ENCODE measurements around the gene SCN7A. TPM values are rescaled to one million over a fixed set of nuclear protein-coding genes. Genes with fewer than 3 reads are reported as not detected.

SCN7A gene
- total RNA-seq, 2 donors from 2014 or later: 0.18 to 0.29 TPM

- Mint-ChIP-seq H3K36me3 (ENCODE audit: low read depth) (no peaks in the 10 kb centered on the region), H3K4me1 (peaks cover 13% of the 10 kb centered on the region), H3K4me3 (no peak overlapping the region), H3K27me3 (ENCODE audit: insufficient read depth) (no peaks in the 10 kb centered on the region), H3K27ac (no peak overlapping the region), H3K9me3 (peaks cover 8% of the 10 kb centered on the region)
- Histone ChIP-seq H3K27me3 (ENCODE audit: control insufficient read depth, insufficient read depth, low read length, poor library complexity, severe bottlenecking) (no peaks in the 10 kb centered on the region), H3K4me3 (ENCODE audit: low read length) (no peak overlapping the region), H3K9me3 (ENCODE audit: control insufficient read depth, low read length) (peaks cover 13% of the 10 kb centered on the region), H3K9ac (ENCODE audit: extremely low read depth, low read length, poor library complexity, severe bottlenecking) (no peak overlapping the region), H3K4me1 (ENCODE audit: control insufficient read depth, insufficient read depth, low read length) (peaks cover 12% of the 10 kb centered on the region), H3K27ac (ENCODE audit: low read depth, low read length) (no peak overlapping the region), H3K36me3 (ENCODE audit: control insufficient read depth, insufficient read depth, low read length) (no peaks in the 10 kb centered on the region)
- 47 to 69% methylated on average over 2 to 3 of the region's 3 CpGs for WGBS, 2 experiments (ENCODE audit: insufficient coverage in 1 of 2, insufficient read length in 1 of 2)
- DNase-seq: no peak
- TF ChIP-seq, protein P1, sequence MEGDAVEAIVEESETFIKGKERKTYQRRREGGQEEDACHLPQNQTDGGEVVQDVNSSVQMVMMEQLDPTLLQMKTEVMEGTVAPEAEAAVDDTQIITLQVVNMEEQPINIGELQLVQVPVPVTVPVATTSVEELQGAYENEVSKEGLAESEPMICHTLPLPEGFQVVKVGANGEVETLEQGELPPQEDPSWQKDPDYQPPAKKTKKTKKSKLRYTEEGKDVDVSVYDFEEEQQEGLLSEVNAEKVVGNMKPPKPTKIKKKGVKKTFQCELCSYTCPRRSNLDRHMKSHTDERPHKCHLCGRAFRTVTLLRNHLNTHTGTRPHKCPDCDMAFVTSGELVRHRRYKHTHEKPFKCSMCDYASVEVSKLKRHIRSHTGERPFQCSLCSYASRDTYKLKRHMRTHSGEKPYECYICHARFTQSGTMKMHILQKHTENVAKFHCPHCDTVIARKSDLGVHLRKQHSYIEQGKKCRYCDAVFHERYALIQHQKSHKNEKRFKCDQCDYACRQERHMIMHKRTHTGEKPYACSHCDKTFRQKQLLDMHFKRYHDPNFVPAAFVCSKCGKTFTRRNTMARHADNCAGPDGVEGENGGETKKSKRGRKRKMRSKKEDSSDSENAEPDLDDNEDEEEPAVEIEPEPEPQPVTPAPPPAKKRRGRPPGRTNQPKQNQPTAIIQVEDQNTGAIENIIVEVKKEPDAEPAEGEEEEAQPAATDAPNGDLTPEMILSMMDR (conservative IDR thresholded peaks at IDR 0.05): no peak
Measured at GRCh38 chr2:166436189-166436588, 57.9 kb downstream of the SCN7A start.

DNA sequence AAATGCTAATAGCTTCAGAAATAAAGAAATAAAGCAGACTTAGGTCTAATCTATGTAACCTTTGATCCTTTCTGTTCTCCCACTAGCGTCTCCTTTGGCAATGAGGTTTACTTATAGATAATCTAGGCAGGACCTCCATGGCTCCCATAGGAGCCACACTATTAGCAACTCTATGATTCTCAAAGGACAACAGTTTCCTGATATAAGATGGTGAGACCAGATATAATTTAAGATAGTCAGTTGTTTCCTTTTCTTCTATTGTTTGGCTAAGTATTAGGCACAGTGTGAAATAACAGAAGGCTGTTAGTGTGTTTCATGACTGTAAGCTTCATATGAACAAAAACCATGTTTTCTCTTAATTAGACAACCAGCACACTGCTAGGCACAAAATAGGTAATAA, 59.6 kb downstream of the SCN7A start:
- Mint-ChIP-seq H3K9me3 (peaks cover 8% of the 10 kb centered on the region), H3K4me1 (peaks cover 13% of the 10 kb centered on the region), H3K27me3 (ENCODE audit: insufficient read depth) (no peaks in the 10 kb centered on the region), H3K27ac (no peak overlapping the region), H3K4me3 (no peak overlapping the region), H3K36me3 (ENCODE audit: low read depth) (no peaks in the 10 kb centered on the region)
- Histone ChIP-seq H3K4me3 (ENCODE audit: low read length) (no peak overlapping the region), H3K27ac (ENCODE audit: low read depth, low read length) (no peak overlapping the region), H3K9me3 (ENCODE audit: control insufficient read depth, low read length) (peaks cover 13% of the 10 kb centered on the region), H3K36me3 (ENCODE audit: control insufficient read depth, insufficient read depth, low read length) (no peaks in the 10 kb centered on the region), H3K9ac (ENCODE audit: extremely low read depth, low read length, poor library complexity, severe bottlenecking) (no peak overlapping the region), H3K4me1 (ENCODE audit: control insufficient read depth, insufficient read depth, low read length) (peaks cover 12% of the 10 kb centered on the region), H3K27me3 (ENCODE audit: control insufficient read depth, insufficient read depth, low read length, poor library complexity, severe bottlenecking) (no peaks in the 10 kb centered on the region)
- TF ChIP-seq, protein P1 (conservative IDR thresholded peaks at IDR 0.05): no peak
- WGBS, 2 experiments (ENCODE audit: insufficient coverage in 1 of 2, insufficient read length in 1 of 2): 44% methylated on average over 1 of the region's 1 CpG; no CpG with 5 or more reads in 1 of the 2 experiments
- no peak for DNase-seq

GRCh38 chr2:166433457-166433856, 60.6 kb downstream of the SCN7A start:
- no peak overlapping the region for H3K27ac Mint-ChIP-seq
- Histone ChIP-seq H3K9me3 (ENCODE audit: control insufficient read depth, low read length) (peaks cover 13% of the 10 kb centered on the region), H3K4me3 (ENCODE audit: low read length) (no peak overlapping the region), H3K27me3 (ENCODE audit: control insufficient read depth, insufficient read depth, low read length, poor library complexity, severe bottlenecking) (no peaks in the 10 kb centered on the region), H3K36me3 (ENCODE audit: control insufficient read depth, insufficient read depth, low read length) (no peaks in the 10 kb centered on the region), H3K4me1 (ENCODE audit: control insufficient read depth, insufficient read depth, low read length) (peaks cover 12% of the 10 kb centered on the region), H3K27ac (ENCODE audit: low read depth, low read length) (no peak overlapping the region), H3K9ac (ENCODE audit: extremely low read depth, low read length, poor library complexity, severe bottlenecking) (no peak overlapping the region)
- TF ChIP-seq, protein P1 (conservative IDR thresholded peaks at IDR 0.05): no peak
- H3K4me3 Mint-ChIP-seq: no peak overlapping the region
- WGBS, 2 experiments (ENCODE audit: insufficient coverage in 1 of 2, insufficient read length in 1 of 2): 87 to 100% methylated on average over 1 of the region's 1 CpG
- H3K36me3 Mint-ChIP-seq (ENCODE audit: low read depth): no peaks in the 10 kb centered on the region
- DNase-seq: no peak
- peaks cover 13% of the 10 kb centered on the region for H3K4me1 Mint-ChIP-seq
- peaks cover 8% of the 10 kb centered on the region for H3K9me3 Mint-ChIP-seq
- H3K27me3 Mint-ChIP-seq (ENCODE audit: insufficient read depth): no peaks in the 10 kb centered on the region

Data from endodermal cell (in vitro differentiated cells).